Breast epithelium (tissue), 4 donors: ENCODE results near the gene KRIT1. TPM values are rescaled to one million over a fixed set of nuclear protein-coding genes. Genes with fewer than 3 reads are reported as not detected.

ENCODE experiments used
- DNase-seq, 2 donors: peaks; one replicate each; pipeline ENCODE4 v3.0.0-alpha.2; 2019; ENCODE audit warnings: low spot score in 2 of 2
- H3K27ac ChIP-seq, 2 donors: fragments of 200-600 bp; sonication (generic) in 1 of 2; one replicate each; pipeline ENCODE4 v1.5.1; 2016 to 2019; ENCODE audit warnings: mild to moderate bottlenecking in 1 of 2
- H3K27me3 ChIP-seq, 2 donors: fragments of 200-600 bp; sonication (generic) in 1 of 2; one replicate each; pipeline versions ENCODE4 v1.5.1 to v1.6.0; 2017 to 2019; ENCODE audit warnings: control low read depth in 1 of 2, mild to moderate bottlenecking in 1 of 2
- H3K36me3 ChIP-seq: fragments of 200-600 bp; one replicate; pipeline ENCODE4 v1.5.1; 2019
- H3K4me1 ChIP-seq, 2 donors: fragments of 200-600 bp; sonication (generic); one replicate each; pipeline ENCODE4 v1.5.1; 2016 to 2019; ENCODE audit warnings: control low read depth in 1 of 2
- H3K4me3 ChIP-seq, 3 donors: fragments of 200-600 bp; sonication (generic); 1 replicate in 2 of 3; 2 replicates in 1 of 3; pipeline ENCODE4 v1.5.1; 2016 to 2019; ENCODE audit warnings: mild to moderate bottlenecking in 3 of 3, moderate library complexity in 2 of 3
- H3K9me3 ChIP-seq, 2 donors: fragments of 200-600 bp; sonication (generic) in 1 of 2; one replicate each; pipeline ENCODE4 v1.5.1; 2016 to 2019; ENCODE audit warnings: control low read depth in 1 of 2
- CTCF ChIP-seq, 3 donors: fragments of 450-650 bp; IDR thresholded peaks; one replicate each; pipeline ENCODE4 v1.5.1; 2016 to 2017; ENCODE audit warnings: antibody characterized with exemption in 3 of 3, mild to moderate bottlenecking in 3 of 3, moderate library complexity in 3 of 3
- POLR2A ChIP-seq: fragments of 450-650 bp; IDR thresholded peaks from one replicate; pipeline ENCODE4 v1.6.1; 2016; ENCODE audit warnings: antibody characterized with exemption, mild to moderate bottlenecking, moderate library complexity
- POLR2AphosphoS5 ChIP-seq, 3 donors: sonication (generic); formaldehyde crosslinking; IDR thresholded peaks; one replicate each; pipeline ENCODE4 v1.6.1; 2017; ENCODE audit warnings: antibody characterized with exemption in 3 of 3
- intact Hi-C: fragments of 100-400 bp; cut with DNase I; formaldehyde crosslinking; loops from one replicate; pipeline ENCODE4 v1.15.1; 2023; ENCODE audit warnings: low total_unique reads
- total RNA-seq, 3 donors: library from RNA; depleted of rRNA; stranded (reverse); fragments of >200 nt; gene quantifications; one replicate each; pipeline ENCODE4 v1.1.0, GENCODE V29; 2016

The KRIT1 gene
- total RNA-seq, 3 donors from 2014 or later, result 64.6 to 95.7 (median 74.6) TPM

GRCh38 chr7:92250603-92251002, 4.9 kb upstream of the KRIT1 start:
- H3K4me1 ChIP-seq, result no peaks in the 10 kb centered on the region
- H3K4me3 ChIP-seq, result no peak overlapping the region
- intact Hi-C loops, result no loop called here
- H3K36me3 ChIP-seq, result no peaks in the 10 kb centered on the region
- no peaks in the 10 kb centered on the region for H3K9me3 ChIP-seq
- no peak overlapping the region for H3K27ac ChIP-seq
- TF ChIP-seq POLR2AphosphoS5 (IDR thresholded peaks at IDR 0.05) (no peak), POLR2A (no peak), CTCF (IDR thresholded peaks at IDR 0.05) (no peak)
- no peaks in the 10 kb centered on the region for H3K27me3 ChIP-seq
- DNase-seq, result no peak

- H3K9me3 ChIP-seq, result no peaks in the 10 kb centered on the region
- TF ChIP-seq POLR2AphosphoS5 (IDR thresholded peaks at IDR 0.05) (no peak), POLR2A (no peak), CTCF (IDR thresholded peaks at IDR 0.05) (no peak)
- peak overlapping the region; percentile 94 to 98 for H3K27ac ChIP-seq
- intact Hi-C loops, result no loop called here
- peak overlapping the region; percentile 95 to 98 (median 96) for H3K4me3 ChIP-seq
- no peak for DNase-seq
- no peaks in the 10 kb centered on the region for H3K27me3 ChIP-seq
- H3K36me3 ChIP-seq, result no peaks in the 10 kb centered on the region
- H3K4me1 ChIP-seq, result peaks cover 0 to 11% of the 10 kb centered on the region in 2 donors
Measured at GRCh38 chr7:92246360-92247101, 817 bp upstream of the KRIT1 start.

- Histone ChIP-seq H3K9me3 (no peaks in the 10 kb centered on the region), H3K4me1 (peaks cover 0 to 11% of the 10 kb centered on the region in 2 donors), H3K36me3 (no peaks in the 10 kb centered on the region), H3K27me3 (no peaks in the 10 kb centered on the region), H3K27ac (peak overlapping the region; percentile 94 to 98), H3K4me3 (peak overlapping the region; percentile 95 to 98 (median 96))
- TF ChIP-seq CTCF (IDR thresholded peaks at IDR 0.05) (no peak), POLR2A (no peak), POLR2AphosphoS5 (IDR thresholded peaks at IDR 0.05) (no peak)
- intact Hi-C loops, result no loop called here
- DNase-seq, result no peak
Measured at GRCh38 chr7:92244808-92245486, 767 bp downstream of the KRIT1 start.

GRCh38 chr7:92242972-92243371, 2.7 kb downstream of the KRIT1 start:
- no peak for DNase-seq
- Histone ChIP-seq H3K4me3 (no peak overlapping the region), H3K4me1 (peaks cover 0 to 11% of the 10 kb centered on the region in 2 donors), H3K9me3 (no peaks in the 10 kb centered on the region), H3K27me3 (no peaks in the 10 kb centered on the region), H3K27ac (no peak overlapping the region), H3K36me3 (no peaks in the 10 kb centered on the region)
- TF ChIP-seq POLR2A (no peak), POLR2AphosphoS5 (IDR thresholded peaks at IDR 0.05) (no peak), CTCF (IDR thresholded peaks at IDR 0.05) (no peak)
- intact Hi-C loops, result no loop called here

- no peak overlapping the region for H3K4me3 ChIP-seq
- no peaks in the 10 kb centered on the region for H3K9me3 ChIP-seq
- intact Hi-C loops, result no loop called here
- H3K36me3 ChIP-seq, result peaks cover 12% of the 10 kb centered on the region
- H3K27ac ChIP-seq, result no peak overlapping the region
- no peaks in the 10 kb centered on the region for H3K27me3 ChIP-seq
- no peak for DNase-seq
- H3K4me1 ChIP-seq, result no peaks in the 10 kb centered on the region
- TF ChIP-seq POLR2A, result no peak
- TF ChIP-seq POLR2AphosphoS5 (IDR thresholded peaks at IDR 0.05), result no peak
- TF ChIP-seq CTCF (IDR thresholded peaks at IDR 0.05), result no peak
Measured at GRCh38 chr7:92230547-92230946, 15.2 kb downstream of the KRIT1 start.
